NCI-H748 (cell line): ENCODE measurements around the gene CANT1.

Experiments
- DNase-seq: peaks from one replicate; lab custom pipeline; 2025; ENCODE audit not compliant: unreplicated experiment; lab: John Stamatoyannopoulos, UW

Gene CANT1

DNA sequence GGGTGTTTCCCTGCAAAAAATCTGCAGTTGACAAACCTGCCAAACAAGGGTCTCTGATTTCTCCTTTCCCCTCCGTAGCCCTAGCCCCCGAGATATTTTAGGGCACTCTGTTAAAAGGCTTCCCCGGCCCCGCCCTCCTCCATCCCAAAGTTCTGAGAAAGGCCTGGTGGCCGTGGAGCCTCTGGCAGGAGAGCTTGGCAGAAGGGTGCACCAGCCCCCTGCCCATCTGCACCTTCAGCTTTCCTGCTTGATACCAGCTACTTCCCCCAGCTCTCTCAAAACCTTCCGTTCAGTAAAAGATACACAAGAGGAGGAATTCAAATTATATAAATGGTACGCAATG, 711 bp upstream of the CANT1 start:
- DNase-seq: no peak

DNA sequence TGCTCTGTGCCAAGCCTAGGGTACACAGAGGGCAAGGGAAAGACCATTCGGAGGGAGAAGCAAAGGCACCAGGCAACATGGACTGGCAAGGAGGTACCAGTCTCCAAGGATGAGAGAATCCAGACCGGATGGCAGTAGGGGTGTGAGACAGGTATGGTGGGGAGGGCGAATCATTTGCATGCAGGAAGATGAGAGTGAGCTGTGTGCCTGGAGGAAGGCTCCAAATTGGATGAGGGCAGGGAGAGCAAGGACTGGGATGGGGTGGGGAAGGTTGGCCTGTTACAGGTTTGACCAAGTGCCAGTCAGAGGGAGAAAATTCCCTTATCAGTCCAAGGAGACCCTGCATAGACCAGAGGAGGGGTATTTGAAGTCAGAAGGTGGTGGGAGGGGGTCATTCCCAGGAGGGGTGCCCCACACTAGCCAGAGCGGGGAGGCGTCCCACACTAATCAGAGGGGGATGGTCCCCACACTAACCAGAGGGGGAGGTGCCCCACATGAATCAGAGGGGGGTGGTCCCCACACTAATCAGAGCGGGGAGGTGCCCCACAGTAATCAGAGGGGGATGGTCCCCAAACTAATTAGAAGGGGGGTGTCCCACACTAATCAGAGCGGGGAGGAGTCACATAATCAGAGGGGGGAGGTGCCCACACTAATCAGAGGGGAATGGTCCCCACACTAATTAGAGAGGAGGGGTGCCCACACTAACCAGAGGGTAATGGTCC, 737 bp downstream of the CANT1 start:
- no peak for DNase-seq

DNA sequence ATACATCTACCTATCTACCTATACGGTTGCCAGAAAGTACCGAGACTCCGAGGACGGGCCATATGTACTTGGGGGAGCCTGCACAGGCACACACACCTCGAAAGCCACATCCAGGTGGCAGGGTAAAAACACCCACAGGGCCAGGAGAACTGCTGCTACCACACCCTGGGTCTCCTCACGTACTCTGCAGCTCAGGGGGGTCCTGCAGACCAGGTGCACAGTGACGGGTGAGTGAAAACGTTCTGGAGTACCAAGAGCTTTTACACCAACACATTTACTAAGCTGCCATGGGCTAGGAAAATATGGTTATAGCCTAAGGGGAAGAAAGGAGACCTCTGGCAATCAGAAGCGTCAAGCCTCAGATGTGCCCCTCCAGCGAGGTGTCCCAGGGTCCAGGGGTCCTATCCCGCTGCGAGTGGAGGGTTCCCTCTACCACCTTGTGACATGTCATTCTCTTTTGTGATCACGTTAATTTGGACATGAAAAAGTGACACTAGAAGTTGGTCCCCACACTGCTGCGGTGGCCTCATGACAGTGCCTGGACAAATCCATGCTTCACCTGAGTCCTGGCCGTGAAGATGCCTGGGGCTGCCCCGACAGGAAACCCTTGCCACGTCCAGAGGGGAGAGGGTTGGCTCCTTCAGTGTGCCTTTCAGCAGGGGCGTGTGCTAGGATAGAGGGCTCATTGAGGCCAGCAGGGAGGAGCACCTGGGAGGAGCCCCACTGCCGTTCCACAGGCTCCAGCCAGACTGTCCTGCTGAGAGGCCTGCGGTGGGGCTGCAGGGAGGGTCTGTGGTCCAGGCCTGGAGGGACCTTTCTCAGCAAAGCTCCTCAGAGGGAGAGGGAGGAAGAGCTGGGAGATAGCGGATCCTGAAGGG, 1.8 kb downstream of the CANT1 start:
- no peak for DNase-seq

DNA sequence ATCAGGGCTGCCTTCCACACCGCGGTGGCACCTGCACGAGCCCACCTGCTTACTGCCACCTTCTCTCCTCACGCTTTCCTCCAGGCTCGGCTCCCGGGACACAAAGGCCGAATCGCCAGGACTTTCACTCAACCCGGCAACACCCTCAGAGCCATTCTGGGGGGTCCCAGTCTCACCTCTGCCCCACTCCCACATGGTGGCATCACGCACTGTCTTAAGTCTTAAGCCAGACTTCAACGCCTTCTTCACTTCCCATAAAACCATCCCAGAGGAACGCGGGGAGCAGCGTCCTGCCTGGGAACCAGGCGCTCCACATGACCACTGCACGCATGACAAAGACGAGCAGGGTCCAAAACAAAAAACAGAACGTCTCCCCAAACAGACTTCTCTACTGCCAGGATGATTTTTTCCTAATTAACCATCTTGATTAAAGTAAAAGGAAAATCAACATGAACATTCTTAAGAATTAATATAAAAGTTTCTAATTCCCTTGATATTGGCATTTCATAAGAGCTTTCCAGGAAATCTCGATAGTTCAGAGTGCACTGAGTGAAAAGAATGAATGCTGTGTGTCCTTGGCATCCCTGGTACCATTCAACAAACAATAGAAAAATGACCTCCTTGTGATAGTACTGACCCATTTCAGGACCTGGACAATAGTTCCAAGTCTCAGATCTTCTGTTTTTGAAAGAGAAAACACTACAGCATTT, 2.6 kb downstream of the CANT1 start:
- DNase-seq: no peak

DNA sequence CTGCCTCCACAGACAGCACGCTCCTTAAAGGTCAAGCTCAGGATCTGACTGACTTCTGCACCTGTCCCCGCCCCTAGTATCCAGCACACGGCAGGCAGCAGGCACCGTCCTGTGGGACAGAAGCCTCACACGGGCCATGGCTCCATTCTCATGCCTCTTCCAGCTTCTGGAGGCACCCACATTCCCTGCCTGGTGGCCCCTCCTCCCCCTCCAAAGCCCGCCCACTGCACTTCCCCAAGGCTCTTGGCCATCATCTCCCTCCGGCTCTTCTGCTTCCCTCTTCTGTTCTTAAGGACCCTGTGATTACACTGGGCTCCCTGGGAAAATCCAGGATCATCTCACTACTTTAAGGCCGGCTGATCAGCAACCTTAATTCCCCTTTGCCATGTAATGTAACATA, 3.5 kb downstream of the CANT1 start:
- DNase-seq: no peak

DNA sequence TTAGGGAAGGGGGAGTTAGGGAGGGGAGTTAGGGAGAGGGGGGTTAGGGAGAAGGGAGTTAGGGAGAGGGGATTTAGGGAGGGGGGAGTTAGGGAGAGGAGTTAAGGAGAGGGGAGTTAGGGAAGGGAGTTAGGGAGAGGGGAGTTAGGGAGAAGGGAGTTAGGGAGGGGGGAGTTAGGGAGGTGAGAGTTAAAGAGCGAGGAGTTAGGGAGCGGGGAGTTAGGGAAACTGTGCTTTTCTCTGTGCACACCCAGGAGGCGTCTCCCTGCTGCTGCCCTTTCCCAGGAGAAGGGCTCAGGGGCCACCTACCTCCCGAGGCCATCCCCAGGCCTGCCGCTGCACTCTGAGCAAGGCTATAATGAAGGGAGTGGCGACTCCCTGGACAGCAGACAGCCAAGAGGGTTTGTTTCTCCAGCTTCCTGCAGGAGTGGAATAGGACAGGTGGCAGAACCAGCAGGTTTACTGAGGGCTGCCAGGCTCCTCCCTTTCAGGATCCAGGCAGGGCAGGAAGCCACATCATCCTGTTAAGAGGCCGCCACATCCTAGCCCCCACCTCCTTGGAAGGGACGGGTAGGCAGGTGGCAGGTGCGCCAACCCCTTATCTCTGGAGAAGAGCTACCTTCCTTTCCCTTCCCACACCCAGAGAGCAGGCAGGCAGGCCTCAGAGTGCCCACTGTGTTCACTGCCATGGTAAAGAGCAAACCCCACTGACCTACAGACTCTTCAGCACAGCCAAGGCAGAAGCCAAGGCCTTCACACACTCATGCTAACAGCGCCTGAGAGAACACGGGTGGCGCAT, 4.3 kb downstream of the CANT1 start:
- DNase-seq: peak; percentile 80

DNA sequence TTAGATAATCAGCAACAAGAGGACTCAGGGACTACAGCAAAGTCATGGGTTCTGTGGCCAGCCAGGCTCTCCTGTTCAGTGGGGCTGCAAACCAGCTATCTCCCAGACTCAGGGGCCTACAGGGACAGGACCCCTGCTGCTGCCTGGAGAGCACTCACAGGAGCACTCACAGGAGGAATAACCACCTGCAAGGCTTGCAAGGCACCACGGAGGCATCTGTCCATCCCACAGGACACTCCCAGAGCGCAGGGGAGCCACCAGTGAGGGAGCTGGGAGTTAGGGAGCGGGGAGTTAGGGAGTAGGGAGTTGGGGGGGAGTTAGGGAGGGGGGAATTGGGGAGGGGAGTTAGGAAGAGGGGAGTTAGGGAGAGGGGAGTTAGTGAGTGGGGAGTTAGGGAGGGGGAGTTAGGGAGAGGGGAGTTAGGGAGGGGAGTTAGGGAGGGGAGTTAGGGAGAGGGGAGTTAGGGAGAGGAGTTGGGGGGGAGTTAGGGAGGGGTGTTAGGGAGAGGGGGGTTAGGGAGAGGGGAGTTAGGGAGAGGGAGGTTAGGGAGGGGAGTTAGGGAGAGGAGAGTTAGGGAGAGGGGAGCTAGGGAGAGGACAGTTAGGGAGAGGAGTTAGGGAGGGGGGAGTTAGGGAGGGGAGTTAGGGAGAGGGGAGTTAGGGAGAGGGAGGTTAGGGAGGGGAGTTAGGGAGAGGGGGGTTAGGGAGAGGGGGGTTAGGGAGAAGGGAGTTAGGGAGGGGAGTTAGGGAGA, 5.7 kb downstream of the CANT1 start:
- DNase-seq: no peak

DNA sequence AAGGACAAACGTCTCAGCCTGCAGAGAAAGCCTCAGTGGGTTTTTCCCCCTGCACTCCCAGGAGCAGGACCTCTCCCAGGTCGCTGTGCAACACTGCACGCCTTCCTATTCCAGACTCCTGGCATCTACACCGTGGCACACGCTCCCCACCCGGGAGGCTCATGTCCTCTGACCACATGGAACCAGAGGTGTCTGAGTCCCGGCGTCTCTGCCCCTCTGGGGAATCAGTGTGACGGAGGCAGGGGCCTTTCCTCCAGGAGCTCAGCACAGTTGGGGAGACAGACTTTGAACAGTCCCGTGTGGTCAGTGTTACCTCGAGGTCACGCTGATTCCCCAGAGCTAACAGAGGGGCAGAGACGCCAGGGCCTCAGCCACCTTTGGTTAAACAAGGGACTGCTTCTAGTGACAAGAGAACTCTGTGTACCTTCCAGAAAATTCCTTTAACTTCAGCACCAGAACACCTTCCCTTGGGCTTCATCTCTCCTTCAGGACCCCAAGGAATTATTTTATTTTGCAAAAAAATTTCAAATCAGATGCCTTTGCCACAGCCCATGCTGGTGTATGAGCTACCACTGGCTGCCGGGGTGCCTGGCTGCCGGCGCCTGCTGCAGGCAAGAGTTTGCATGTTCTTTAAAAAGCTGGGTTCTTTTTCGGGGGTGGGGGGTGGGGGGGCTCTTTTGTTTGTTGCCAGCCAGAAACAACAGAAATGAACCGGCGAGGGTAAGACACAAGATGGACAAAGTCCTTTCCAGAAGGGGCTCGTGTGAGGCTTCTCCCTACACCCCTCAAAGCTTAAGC, 6.6 kb downstream of the CANT1 start:
- DNase-seq: no peak

DNA sequence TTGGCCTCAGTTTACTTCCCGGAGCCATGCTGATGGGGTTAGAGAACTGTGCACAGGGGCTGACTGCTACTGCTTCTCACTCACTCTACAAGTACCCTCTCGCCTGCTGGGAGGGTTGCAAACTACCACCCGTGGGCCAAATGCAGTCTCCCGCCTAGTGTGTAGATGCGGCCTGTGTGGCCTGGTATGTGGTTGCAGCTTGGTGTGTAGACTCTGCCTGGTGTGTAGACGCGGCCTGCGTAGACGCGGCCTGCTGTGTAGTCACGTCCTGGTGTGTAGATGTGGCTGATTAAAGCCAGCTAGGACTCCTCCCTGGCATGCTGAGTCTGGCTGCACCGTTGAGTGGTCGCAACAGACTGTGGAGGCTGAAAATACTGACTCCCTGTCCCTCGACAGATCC, 7.3 kb downstream of the CANT1 start:
- DNase-seq: no peak

DNA sequence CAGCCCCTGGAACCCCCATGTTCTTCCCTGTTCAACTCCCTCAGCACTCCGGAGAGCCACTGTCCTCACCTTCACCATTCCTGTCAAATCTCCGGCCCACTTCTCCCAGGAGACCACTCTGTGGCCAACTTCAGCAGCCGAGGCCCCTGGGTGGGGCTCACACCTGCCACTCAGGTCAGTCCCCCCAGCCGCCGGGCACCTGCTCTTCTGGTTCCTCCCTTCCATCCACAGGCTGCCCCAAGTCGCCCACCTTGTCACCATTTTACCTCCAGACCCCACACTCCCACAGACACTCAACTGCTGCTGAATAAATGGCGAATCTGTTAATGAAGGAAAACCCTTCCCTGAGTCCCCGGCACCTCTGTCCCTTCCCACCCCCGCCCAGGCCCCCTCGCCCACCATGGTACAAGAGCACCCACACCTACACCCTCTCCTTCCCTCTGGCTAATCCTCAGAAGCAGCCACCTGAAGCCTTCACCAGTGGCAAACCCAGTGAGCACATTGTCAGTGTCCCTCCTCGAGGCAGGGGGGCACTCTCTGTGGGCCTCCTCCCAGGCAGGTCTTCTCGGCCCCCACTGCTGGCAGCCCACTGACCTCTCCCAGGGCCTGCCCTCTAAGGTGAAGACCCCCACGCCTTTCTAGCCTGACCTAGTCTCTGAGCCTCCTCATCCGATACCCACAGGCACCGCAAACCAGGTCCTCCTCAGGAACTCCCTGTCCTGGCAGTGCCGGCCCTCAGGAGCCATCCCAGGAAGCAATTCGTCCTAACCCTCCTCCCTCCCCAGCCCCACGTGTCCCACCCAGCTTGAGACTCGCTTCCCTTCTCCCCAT, 8.2 kb downstream of the CANT1 start:
- DNase-seq: no peak

DNA sequence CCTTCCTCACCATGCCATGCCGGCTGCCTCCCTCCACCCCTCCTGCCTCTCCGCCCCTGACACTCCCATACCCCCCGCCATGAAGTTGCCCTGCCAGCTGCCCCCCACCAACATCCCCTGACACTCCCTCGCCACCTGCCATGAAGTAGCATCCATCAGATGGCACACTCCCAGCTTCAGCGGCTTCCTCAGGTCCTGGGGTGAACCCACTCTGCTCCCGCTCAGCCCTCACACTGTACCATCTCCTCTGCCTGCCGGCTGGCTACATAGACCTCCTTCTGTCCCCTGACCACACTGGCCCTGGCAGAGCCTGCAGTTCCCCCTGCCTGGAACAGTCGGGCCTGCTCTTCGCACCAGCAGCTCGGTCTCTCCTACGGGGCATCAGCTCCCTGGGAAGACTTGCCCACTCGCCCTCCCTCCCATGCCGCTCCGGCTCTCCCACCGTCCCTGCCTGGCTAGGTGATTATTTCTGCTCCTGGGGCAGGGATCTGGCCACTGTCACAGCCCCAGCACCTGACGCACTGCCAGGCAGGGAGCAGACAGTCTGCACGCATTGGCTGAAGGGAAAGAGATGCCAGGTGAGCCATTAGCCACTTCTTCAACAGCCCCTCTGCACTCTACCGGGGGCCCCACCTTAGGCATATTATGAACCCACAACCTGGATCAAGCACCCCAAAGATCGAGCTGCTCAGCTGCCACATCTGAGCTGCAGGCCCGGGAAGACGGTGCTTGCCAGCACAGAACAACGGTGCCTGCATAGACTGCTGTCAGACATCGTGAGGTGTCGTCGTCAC, 9.0 kb downstream of the CANT1 start:
- no peak for DNase-seq

DNA sequence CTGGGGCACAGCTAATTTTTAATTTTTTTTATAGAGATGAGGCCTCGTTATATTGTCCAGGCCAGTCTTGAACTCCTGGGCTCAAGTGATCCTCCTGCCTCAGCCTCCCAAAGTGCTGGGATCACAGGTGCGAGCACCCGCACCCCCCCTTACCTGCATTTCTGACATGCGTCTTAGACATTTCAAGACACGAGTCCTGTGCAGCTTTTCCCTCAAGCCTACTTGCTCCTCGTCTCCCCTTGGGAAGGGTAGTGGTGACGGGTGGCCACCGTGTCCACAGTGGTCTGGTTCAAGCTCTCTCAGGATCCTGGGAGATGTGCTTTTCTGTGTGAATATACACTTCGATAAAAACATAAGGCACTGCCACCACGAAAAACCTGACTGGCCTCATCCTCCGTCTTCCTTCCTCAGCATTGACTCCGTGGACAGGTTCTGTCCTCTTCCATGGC, 9.6 kb downstream of the CANT1 start:
- no peak for DNase-seq

DNA sequence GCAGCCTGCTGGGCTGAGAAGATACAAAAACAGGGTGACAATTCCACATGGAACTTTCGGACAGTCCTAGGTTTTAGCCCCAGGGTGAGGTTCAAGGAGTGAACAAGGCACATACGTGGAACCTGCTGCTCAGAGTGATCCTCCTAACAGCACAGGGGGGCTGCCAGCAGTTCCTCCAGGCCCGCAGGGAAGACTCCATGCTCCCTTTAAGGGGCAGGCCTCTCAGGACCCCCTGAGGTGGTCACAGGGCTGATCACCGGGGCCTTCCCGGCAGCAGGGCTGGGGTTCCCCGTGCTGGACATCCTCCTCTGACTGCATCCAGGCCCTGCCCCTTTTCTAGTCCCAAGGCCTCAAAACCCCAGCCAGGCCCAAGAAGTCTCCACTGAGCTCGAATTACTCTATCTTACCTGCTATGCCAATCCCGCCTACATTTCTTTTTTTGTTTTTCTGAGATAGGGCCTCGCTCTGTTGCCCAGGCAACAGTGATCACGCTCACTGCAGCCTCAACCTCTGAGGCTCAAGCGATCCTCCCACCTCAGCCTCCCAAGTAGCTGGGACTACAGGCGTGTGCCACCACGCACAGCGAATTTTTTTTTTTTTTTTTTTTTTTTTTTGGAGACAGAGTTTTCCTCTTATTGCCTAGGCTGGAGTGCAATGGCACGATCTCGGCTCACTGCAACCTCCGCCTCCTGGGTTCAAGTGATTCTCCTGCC, 10.4 kb downstream of the CANT1 start:
- no peak for DNase-seq

DNA sequence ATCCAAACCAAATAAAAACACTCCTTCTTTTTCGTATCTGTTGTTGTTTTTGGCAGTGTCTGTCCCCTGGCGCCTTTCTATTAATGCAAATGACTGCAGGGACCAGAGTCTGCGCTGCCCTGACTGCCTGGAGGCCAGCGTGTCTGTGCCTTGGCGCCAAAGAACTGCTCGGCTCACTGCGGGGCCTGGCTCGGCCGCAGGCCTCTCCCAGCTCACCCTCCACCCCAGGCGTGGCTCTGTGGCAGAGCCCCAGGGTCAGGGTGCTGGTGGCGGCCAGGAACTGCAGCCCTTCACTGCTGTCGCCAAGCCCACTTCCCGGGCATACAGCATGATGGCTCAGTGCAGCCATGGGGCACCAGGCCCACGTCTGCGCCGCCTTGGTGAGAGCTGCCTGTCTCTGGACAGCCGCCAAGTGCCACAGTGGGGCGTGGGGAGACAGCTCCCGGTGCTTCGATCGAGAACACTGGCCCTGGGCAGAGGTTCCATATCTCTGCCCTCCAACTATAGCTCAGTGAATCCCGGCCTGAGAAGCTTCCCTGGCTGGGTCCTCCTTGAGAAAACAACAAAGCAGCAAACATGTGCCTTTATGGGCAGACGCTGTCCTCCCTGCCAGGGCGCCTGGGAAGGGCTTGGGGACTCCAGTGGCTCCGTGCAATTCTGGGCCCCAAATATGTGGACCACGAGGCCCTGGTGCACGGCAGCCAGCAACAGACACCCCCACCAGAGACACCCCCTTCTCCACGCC, 11.1 kb downstream of the CANT1 start:
- no peak for DNase-seq

DNA sequence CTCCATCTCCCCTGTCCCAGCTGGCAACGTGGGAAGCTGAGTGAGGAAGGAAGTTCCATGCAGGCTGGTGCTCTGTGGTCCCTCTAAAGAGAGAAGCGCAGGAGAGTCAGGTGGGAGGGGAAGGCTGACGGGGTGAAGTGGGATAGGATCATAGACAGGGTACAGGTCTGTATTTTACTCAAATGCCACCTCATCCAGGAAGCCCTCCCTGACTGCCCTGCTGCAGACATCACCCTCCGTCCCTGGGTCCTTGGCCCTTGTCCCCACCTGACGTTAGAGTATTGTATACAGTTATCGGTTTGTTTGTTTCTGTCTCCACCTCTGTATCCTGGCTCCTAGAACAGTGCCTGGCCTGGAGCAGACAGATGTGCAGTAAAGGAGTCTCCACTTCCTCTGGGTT, 11.7 kb downstream of the CANT1 start:
- DNase-seq: no peak

DNA sequence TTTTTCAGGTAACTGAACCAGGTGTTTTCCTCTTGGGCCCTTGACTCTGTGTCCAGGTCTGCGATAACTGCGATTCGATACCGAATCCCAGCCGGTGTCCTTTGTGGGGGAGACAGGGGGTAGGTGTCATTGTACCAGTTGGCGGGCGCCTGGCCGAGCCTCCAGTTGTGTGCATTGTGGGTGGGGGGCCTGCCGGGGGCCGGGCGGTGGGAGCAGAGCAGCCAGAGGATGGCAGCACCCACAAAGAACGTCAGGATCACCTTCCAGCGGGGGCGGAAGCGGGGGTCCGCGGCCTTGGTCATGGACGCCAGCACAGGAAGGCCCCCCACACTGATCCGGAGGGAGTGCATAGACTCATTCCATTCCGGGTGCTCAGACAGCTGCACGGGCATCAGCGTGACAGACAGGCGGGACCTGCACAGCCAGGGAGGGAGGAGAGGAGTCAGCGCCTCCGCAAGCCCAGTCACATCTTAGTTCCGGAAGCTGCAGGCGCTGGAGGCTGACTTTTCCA, 12.3 kb downstream of the CANT1 start:
- no peak for DNase-seq
